RPMI8226 (cell line): ENCODE measurements around the gene SAPCD1.

Experiments used
- DNase-seq: peaks from one replicate; pipeline ENCODE4 v3.0.0-alpha.2; 2015

SAPCD1 gene

GRCh38 chr6:31758281-31758680 is 4.2 kb upstream of the SAPCD1 start:
- DNase-seq = no peak

- no peak for DNase-seq
Measured at GRCh38 chr6:31760790-31761189, 1.7 kb upstream of the SAPCD1 start.

GRCh38 chr6:31761343-31761742 is 1.1 kb upstream of the SAPCD1 start:
- no peak for DNase-seq

- DNase-seq = no peak
Measured at GRCh38 chr6:31762878-31763618, 592 bp downstream of the SAPCD1 start.

- DNase-seq = no peak
Measured at GRCh38 chr6:31763619-31763940, 1.1 kb downstream of the SAPCD1 start.

GRCh38 chr6:31764198-31764597 is 1.7 kb downstream of the SAPCD1 start:
- no peak for DNase-seq

- no peak for DNase-seq
Measured at GRCh38 chr6:31765559-31765909, 3.1 kb downstream of the SAPCD1 start.

GRCh38 chr6:31765910-31766794 is 3.7 kb downstream of the SAPCD1 start:
- no peak for DNase-seq

GRCh38 chr6:31767096-31767645 is 4.7 kb downstream of the SAPCD1 start:
- DNase-seq = no peak

GRCh38 chr6:31768363-31769257 is 6.2 kb downstream of the SAPCD1 start:
- no peak for DNase-seq

- DNase-seq = peak; percentile 84
Measured at GRCh38 chr6:31769684-31770371, 7.4 kb downstream of the SAPCD1 start.

- DNase-seq = no peak
Measured at GRCh38 chr6:31770860-31771259, 8.4 kb downstream of the SAPCD1 start.

- DNase-seq = no peak
Measured at GRCh38 chr6:31771992-31772358, 9.5 kb downstream of the SAPCD1 start.

- DNase-seq = peak; percentile 41
Measured at GRCh38 chr6:31775184-31775583, 12.7 kb downstream of the SAPCD1 start.

- DNase-seq = no peak
Measured at GRCh38 chr6:31775633-31776484, 13.4 kb downstream of the SAPCD1 start.

- DNase-seq = no peak
Measured at GRCh38 chr6:31776485-31776988, 14.1 kb downstream of the SAPCD1 start.

GRCh38 chr6:31776989-31777666 is 14.7 kb downstream of the SAPCD1 start, which contains the start of gene VWA7:
TSS of gene VWA7 (minus strand) at chr6:31777328. CDS start at chr6:31776779, 549 bp downstream.
- peak; percentile 98 for DNase-seq

- no peak for DNase-seq
Measured at GRCh38 chr6:31777667-31778050, 15.2 kb downstream of the SAPCD1 start.

GRCh38 chr6:31778193-31778592 is 15.7 kb downstream of the SAPCD1 start:
- no peak for DNase-seq
